T-cell (primary cell): ENCODE results near the gene CCDC88C. TPM values are rescaled to one million over a fixed set of nuclear protein-coding genes. Genes with fewer than 3 reads are reported as not detected.

ENCODE experiments used
- ATAC-seq, 4 experiments: fragments of 200-7000 bp in 3 of 4; fragments of 150-1000 bp in 1 of 4; cut with Tn5 transposase; replicated peaks in 1 of 4; 1 replicate in 3 of 4; 2 replicates in 1 of 4; pipeline ENCODE4 v1.10.0; 2021; ENCODE audit warnings: moderate library complexity in 3 of 4, mild to moderate bottlenecking in 2 of 4, moderate number of reproducible peaks in 1 of 4
- CTCF ChIA-PET, 2 donors: fragments of 300-600 bp; sonication (Branson Sonifier 250); formaldehyde crosslinking; loops; one replicate each; lab custom pipeline; 2022; ENCODE audit warnings: antibody characterized with exemption in 2 of 2; lab: Charles Lee
- POLR2A ChIA-PET, 2 donors: fragments of 300-600 bp; sonication (Branson Sonifier 250); formaldehyde crosslinking; loops; one replicate each; lab custom pipeline; 2022; ENCODE audit warnings: antibody characterized with exemption in 2 of 2; lab: Charles Lee
- DNase-seq, 35 experiments: peaks; one replicate each; pipeline versions ENCODE4 v3.0.0 to v3.0.0-alpha.2; 2013 to 2023
- H3K27ac ChIP-seq: one replicate; pipeline ENCODE4 v1.5.1; 2013; ENCODE audit warnings: low read length
- H3K27me3 ChIP-seq, 2 experiments: replicated peaks in 1 of 2; 1 replicate in 1 of 2; 2 replicates in 1 of 2; pipeline versions ENCODE4 v1.6.1 to v1.7.0; 2013; ENCODE audit warnings: low read length in 1 of 2, mixed read lengths in 1 of 2; ENCODE audit not compliant: control insufficient read depth in 2 of 2, insufficient read depth in 2 of 2; ENCODE audit errors: extremely low read depth in 1 of 2
- H3K36me3 ChIP-seq, 2 donors: 1 replicate in 1 of 2; 2 replicates in 1 of 2; pipeline versions ENCODE4 v1.6.1 to v1.7.0; 2013; ENCODE audit warnings: low read length in 1 of 2; ENCODE audit not compliant: control insufficient read depth in 2 of 2, insufficient read depth in 1 of 2; ENCODE audit errors: extremely low read depth in 1 of 2
- H3K4me1 ChIP-seq, 2 experiments: 1 replicate in 1 of 2; 2 replicates in 1 of 2; pipeline versions ENCODE4 v1.6.1 to v1.7.0; 2013; ENCODE audit warnings: low read length in 2 of 2, mixed read lengths in 1 of 2; ENCODE audit not compliant: insufficient read depth in 2 of 2, control insufficient read depth in 1 of 2; ENCODE audit errors: extremely low read depth in 1 of 2
- H3K4me3 ChIP-seq, 2 donors: 1 replicate in 1 of 2; 2 replicates in 1 of 2; pipeline versions ENCODE4 v1.5.1 to v1.7.0; 2013; ENCODE audit warnings: mild to moderate bottlenecking in 2 of 2, low read length in 1 of 2, moderate library complexity in 1 of 2; ENCODE audit not compliant: control insufficient read depth in 1 of 2; ENCODE audit errors: extremely low read depth in 1 of 2
- H3K9me3 ChIP-seq: 2 replicates; pipeline ENCODE4 v1.7.0; 2013
- H3K27ac Mint-ChIP-seq, 2 donors: one replicate each; pipeline ENCODE4 v1.8.0; 2020 to 2021; ENCODE audit warnings: mild to moderate bottlenecking in 2 of 2, mixed read lengths in 2 of 2
- H3K27me3 Mint-ChIP-seq, 2 donors: one replicate each; pipeline ENCODE4 v1.8.0; 2021 to 2022; ENCODE audit warnings: mixed read lengths in 2 of 2
- H3K36me3 Mint-ChIP-seq: one replicate; pipeline ENCODE4 v1.8.0; 2021; ENCODE audit warnings: mixed read lengths
- H3K4me1 Mint-ChIP-seq, 3 donors: one replicate each; pipeline ENCODE4 v1.8.0; 2020 to 2022; ENCODE audit warnings: mixed read lengths in 3 of 3, mild to moderate bottlenecking in 1 of 3
- H3K4me3 Mint-ChIP-seq, 3 donors: one replicate each; pipeline ENCODE4 v1.8.0; 2020 to 2022; ENCODE audit warnings: mild to moderate bottlenecking in 3 of 3, mixed read lengths in 3 of 3, moderate library complexity in 3 of 3
- H3K9me3 Mint-ChIP-seq, 3 donors: one replicate each; pipeline ENCODE4 v1.8.0; 2020 to 2022; ENCODE audit warnings: mixed read lengths in 3 of 3
- WGBS: methylation state at CpG from one replicate; pipeline ENCODE4 v1.1.5; 2013; ENCODE audit warnings: missing lambda C conversion rate; ENCODE audit not compliant: insufficient coverage; 5-methylcytosine and 5-hydroxymethylcytosine counted together
- total RNA-seq, 35 experiments: library from RNA in 6 of 35; stranded (reverse) in 6 of 35; fragments of 120-200 nt in 1 of 35; gene quantifications; one replicate each; pipeline versions ENCODE4 v1.2.1 to v1.2.4 and lab custom pipeline; 2013 to 2026

Gene CCDC88C
- total RNA-seq, 5 donors from 2014 or later (not counting 1 experiment from before 2014, with no cell fraction given), result 260 to 368 (median 275) TPM

- H3K27me3 Mint-ChIP-seq, result no peaks in the 10 kb centered on the region
- H3K9me3 ChIP-seq, result no peaks in the 10 kb centered on the region
- ATAC-seq (no peak), DNase-seq (no peak)
- H3K27ac Mint-ChIP-seq, result peak overlapping the region; percentile 55 to 72
- ChIA-PET CTCF (no interaction called here), POLR2A (interaction anchor here in 1 of 2 donors (0.6 kb wide), 1 partner anchor 94 kb away, joined by 3 read pairs; no protein-coding TSS in a partner anchor)
- H3K27ac ChIP-seq, result no peak overlapping the region
- peaks cover 28 to 100% of the 10 kb centered on the region in 2 donors for H3K36me3 ChIP-seq
- H3K9me3 Mint-ChIP-seq, result no peaks in the 10 kb centered on the region
- H3K4me3 ChIP-seq, result no peak overlapping the region
- peaks cover 62% of the 10 kb centered on the region for H3K36me3 Mint-ChIP-seq
- 88% methylated on average over 14 of the region's 14 CpGs for WGBS
- no peaks in the 10 kb centered on the region for H3K27me3 ChIP-seq
- peaks cover 0 to 9% of the 10 kb centered on the region in 2 experiments for H3K4me1 ChIP-seq
- H3K4me1 Mint-ChIP-seq, result peaks cover 12 to 20% (median 14%) of the 10 kb centered on the region in 3 donors
- H3K4me3 Mint-ChIP-seq, result no peak overlapping the region
Observed at GRCh38 chr14:91282954-91283645, 134.5 kb downstream of the CCDC88C start.

DNA sequence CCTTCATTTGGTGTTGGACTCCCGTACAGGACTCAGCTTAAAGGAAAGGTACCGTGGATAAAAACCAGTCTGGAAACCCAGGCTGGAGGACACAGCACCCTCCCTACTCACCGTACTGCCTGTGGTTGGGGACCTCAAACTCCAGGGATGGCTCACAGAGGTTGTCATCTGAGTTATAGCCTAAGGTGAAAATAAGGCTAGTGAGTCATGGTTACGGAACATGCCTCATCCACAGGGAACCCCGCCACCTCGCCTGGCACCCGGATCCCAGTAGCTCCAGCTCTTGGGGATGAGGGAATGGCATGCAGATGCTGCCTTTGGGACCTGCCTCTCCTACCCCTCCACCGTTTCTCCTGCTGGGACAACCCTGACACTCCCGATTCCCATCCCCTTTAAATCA lies 136.3 kb downstream of the CCDC88C start:
- POLR2A ChIA-PET, result interaction anchor here in 1 of 2 donors (0.6 kb wide), 1 partner anchor 132 kb away, joined by 3 read pairs; no protein-coding TSS in a partner anchor
- Mint-ChIP-seq H3K27ac (peak overlapping the region in 1 of 2 donors; percentile 48), H3K4me3 (no peak overlapping the region)

GRCh38 chr14:91280129-91280528 lies 137.5 kb downstream of the CCDC88C start:
- H3K27me3 ChIP-seq, result no peaks in the 10 kb centered on the region
- no peak for ATAC-seq
- Mint-ChIP-seq H3K27ac (peak overlapping the region in 1 of 2 donors; percentile 16), H3K4me1 (peaks cover 2 to 5% (median 2%) of the 10 kb centered on the region in 3 donors), H3K27me3 (no peaks in the 10 kb centered on the region), H3K4me3 (no peak overlapping the region), H3K36me3 (peaks cover 52% of the 10 kb centered on the region), H3K9me3 (no peaks in the 10 kb centered on the region)
- H3K9me3 ChIP-seq, result no peaks in the 10 kb centered on the region
- ChIA-PET CTCF (no interaction called here), POLR2A (interaction anchor here in 1 of 2 donors (0.6 kb wide), 1 partner anchor 14 kb away, joined by 3 read pairs; no protein-coding TSS in a partner anchor)
- no peak for DNase-seq
- no peak overlapping the region for H3K27ac ChIP-seq
- 88% methylated on average over 2 of the region's 5 CpGs for whole genome bisulfite sequencing
- no peak overlapping the region for H3K4me3 ChIP-seq
- H3K36me3 ChIP-seq, result peaks cover 38 to 97% of the 10 kb centered on the region in 2 donors
- peaks cover 0 to 8% of the 10 kb centered on the region in 2 experiments for H3K4me1 ChIP-seq

More for the DNA sequence above, 136.3 kb downstream of the CCDC88C start:
- ATAC-seq (no peak), DNase-seq (no peak)
- Histone ChIP-seq H3K27ac (no peak overlapping the region), H3K27me3 (no peaks in the 10 kb centered on the region), H3K36me3 (peaks cover 39 to 100% of the 10 kb centered on the region in 2 donors), H3K4me1 (peaks cover 0 to 4% of the 10 kb centered on the region in 2 experiments), H3K9me3 (no peaks in the 10 kb centered on the region), H3K4me3 (no peak overlapping the region)
- no peaks in the 10 kb centered on the region for H3K9me3 Mint-ChIP-seq
- peaks cover 61% of the 10 kb centered on the region for H3K36me3 Mint-ChIP-seq
- peaks cover 7 to 15% (median 11%) of the 10 kb centered on the region in 3 donors for H3K4me1 Mint-ChIP-seq
- H3K27me3 Mint-ChIP-seq, result no peaks in the 10 kb centered on the region
- CTCF ChIA-PET, result interaction anchor here (0.6 to 1.0 kb wide), 2 partner anchors 104 to 584 kb away, joined by 3 read pairs; no protein-coding TSS in a partner anchor
- WGBS, result 100% methylated on average over 2 of the region's 9 CpGs

DNA sequence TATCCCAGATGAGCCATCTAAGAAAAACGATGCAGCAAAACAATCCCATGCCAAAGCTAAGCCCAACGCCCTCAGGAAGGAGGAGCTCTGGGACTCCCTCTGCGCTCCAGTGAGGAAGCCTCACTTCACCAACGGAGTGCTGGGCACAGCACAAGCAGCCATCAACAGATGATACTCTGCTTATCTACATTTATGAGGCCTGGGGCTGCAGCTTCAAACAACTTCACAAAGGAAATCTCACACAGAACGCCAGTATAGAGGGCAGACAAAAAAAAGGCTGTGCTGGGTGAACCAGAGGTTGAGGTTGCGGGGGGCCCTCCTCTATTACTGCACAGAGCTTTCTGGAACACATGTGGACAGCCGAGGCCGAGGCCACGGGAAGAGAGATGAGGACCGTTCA lies 138.3 kb downstream of the CCDC88C start:
- Histone ChIP-seq H3K4me3 (no peak overlapping the region), H3K36me3 (peaks cover 46 to 97% of the 10 kb centered on the region in 2 donors), H3K27me3 (no peaks in the 10 kb centered on the region), H3K27ac (no peak overlapping the region), H3K9me3 (no peaks in the 10 kb centered on the region), H3K4me1 (peaks cover 0 to 7% of the 10 kb centered on the region in 2 experiments)
- Mint-ChIP-seq H3K27ac (peak overlapping the region; percentile 6 to 57), H3K36me3 (peaks cover 53% of the 10 kb centered on the region), H3K4me3 (no peak overlapping the region), H3K9me3 (no peaks in the 10 kb centered on the region), H3K4me1 (peaks cover 0 to 5% (median 2%) of the 10 kb centered on the region in 3 donors), H3K27me3 (no peaks in the 10 kb centered on the region)
- WGBS, result 93% methylated on average over 6 of the region's 10 CpGs
- ATAC-seq (no peak), DNase-seq (no peak)
- ChIA-PET POLR2A (interaction anchor here in 1 of 2 donors (0.6 kb wide), 1 partner anchor 117 kb away, joined by 3 read pairs; no protein-coding TSS in a partner anchor), CTCF (interaction anchor here in 1 of 2 donors (0.6 to 1.2 kb wide), 2 partner anchors 27 to 102 kb away, joined by 3 to 5 read pairs; no protein-coding TSS in a partner anchor)

- H3K4me1 ChIP-seq, result peaks cover 0 to 4% of the 10 kb centered on the region in 2 experiments
- Mint-ChIP-seq H3K36me3 (peaks cover 47% of the 10 kb centered on the region), H3K4me3 (no peak overlapping the region), H3K9me3 (no peaks in the 10 kb centered on the region), H3K27me3 (no peaks in the 10 kb centered on the region), H3K4me1 (peaks cover 0 to 5% (median 0%) of the 10 kb centered on the region in 3 donors), H3K27ac (peak overlapping the region in 1 of 2 donors; percentile 48)
- no CpG with 5 or more reads among the region's 5 CpGs for whole genome bisulfite sequencing
- ChIA-PET CTCF (interaction anchor here in 1 of 2 donors (1.2 kb wide), 1 partner anchor 101 kb away, joined by 3 read pairs; no protein-coding TSS in a partner anchor), POLR2A (interaction anchor here in 1 of 2 donors (0.8 kb wide), 1 partner anchor 33 kb away, joined by 3 read pairs; no protein-coding TSS in a partner anchor)
- no peaks in the 10 kb centered on the region for H3K27me3 ChIP-seq
- peaks cover 54 to 97% of the 10 kb centered on the region in 2 donors for H3K36me3 ChIP-seq
- DNase-seq, result no peak
- ATAC-seq, result no peak
- H3K9me3 ChIP-seq, result no peaks in the 10 kb centered on the region
- no peak overlapping the region for H3K27ac ChIP-seq
- H3K4me3 ChIP-seq, result no peak overlapping the region
Observed at GRCh38 chr14:91278383-91278715, 139.3 kb downstream of the CCDC88C start.

DNA sequence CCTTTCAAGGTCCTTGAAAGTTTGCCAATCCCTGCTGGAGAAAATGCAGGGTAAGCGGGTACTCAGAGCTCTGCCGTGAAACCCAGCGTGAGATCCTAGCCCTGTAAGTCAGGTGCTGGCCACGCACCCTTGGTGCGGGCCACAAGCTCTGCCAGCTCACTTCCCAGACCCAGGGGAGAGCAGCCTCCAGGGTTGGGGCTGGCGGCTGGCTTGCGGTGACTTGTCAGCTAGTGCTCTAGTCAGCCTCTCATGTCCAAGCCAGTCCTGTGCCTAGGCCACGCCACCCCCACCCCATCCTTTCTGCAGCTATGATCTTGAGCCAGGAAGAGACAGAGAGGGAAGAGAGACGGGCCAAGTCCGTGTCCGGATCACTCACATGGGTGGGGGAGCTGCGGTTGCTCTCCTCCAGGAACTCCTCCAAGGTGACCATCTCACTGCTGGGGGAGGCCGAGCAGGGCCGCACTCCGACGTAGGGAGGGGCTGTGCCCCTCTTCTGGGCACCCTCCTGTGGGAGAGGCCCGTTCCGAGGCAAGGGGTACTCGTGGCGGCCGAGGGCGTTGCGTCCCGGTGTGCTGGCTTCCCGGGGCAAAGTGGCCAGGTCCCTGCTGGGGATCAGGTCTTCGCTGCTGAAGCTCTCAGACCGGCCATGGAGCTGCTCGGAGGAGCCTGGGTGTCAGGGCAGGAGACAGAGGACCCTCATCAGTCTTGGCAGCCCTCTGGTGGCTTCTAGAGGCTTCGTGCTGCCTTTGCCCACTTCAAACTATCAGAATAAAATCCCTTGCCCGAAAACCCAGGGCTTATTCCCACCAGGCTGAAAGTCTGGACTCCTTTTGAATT lies 139.9 kb downstream of the CCDC88C start:
- no peak overlapping the region for H3K27ac Mint-ChIP-seq
- no peaks in the 10 kb centered on the region for H3K27me3 Mint-ChIP-seq
- ChIA-PET POLR2A (no interaction called here), CTCF (no interaction called here)
- Histone ChIP-seq H3K4me3 (no peak overlapping the region), H3K9me3 (no peaks in the 10 kb centered on the region), H3K4me1 (peaks cover 0 to 4% of the 10 kb centered on the region in 2 experiments), H3K27ac (no peak overlapping the region), H3K27me3 (no peaks in the 10 kb centered on the region), H3K36me3 (peaks cover 52 to 97% of the 10 kb centered on the region in 2 donors)
- DNase-seq, result no peak
- no peak overlapping the region for H3K4me3 Mint-ChIP-seq
- H3K36me3 Mint-ChIP-seq, result peaks cover 41% of the 10 kb centered on the region
- H3K9me3 Mint-ChIP-seq, result no peaks in the 10 kb centered on the region
- peaks cover 0 to 5% (median 0%) of the 10 kb centered on the region in 3 donors for H3K4me1 Mint-ChIP-seq
- WGBS, result 97% methylated on average over 23 of the region's 30 CpGs
- ATAC-seq, result no peak
